Measurements from ENCODE around the gene ARHGAP27. TPM values are rescaled to one million over a fixed set of nuclear protein-coding genes. Genes with fewer than 3 reads are reported as not detected.

ARHGAP27 gene
- total and polyA plus RNA-seq, 2 of the 4 experiments (the other 2 are of a cell fraction), result under 0.01 to 0.89 TPM

GRCh38 chr17:45451131-45451530, 18.5 kb upstream of the ARHGAP27 start:
- Histone ChIP-seq H3K79me1 (ENCODE audit: low read depth in 1 of 2, low read length in 2 of 2) (peaks cover 0 to 4% of the 10 kb centered on the region in 2 experiments; a peak in 1 of 4 replicates), H2BK5ac (ENCODE audit: low read depth, low read length, poor library complexity, severe bottlenecking) (no peak overlapping the region), H4K5ac (ENCODE audit: low read depth, low read length) (no peak overlapping the region), H3K14ac (replicated peaks; ENCODE audit: low read depth, low read length) (no peak overlapping the region), H3K4me3 (ENCODE audit: insufficient read depth, low read depth, low read length) (no peak overlapping the region), H3K23ac (ENCODE audit: low read depth, low read length) (no peak overlapping the region), H2BK15ac (ENCODE audit: low read depth, low read length) (no peak overlapping the region), H3K36me3 (ENCODE audit: control insufficient read depth, insufficient read depth, low read length) (peaks cover 16% of the 10 kb centered on the region; the same call in 1 of the 2 replicates), H4K91ac (ENCODE audit: insufficient read depth, low read depth, low read length) (no peak overlapping the region), H3K9me3 (ENCODE audit: control insufficient read depth, insufficient read depth, low read length) (no peaks in the 10 kb centered on the region), H3K4me1 (ENCODE audit: control insufficient read depth, insufficient read depth, low read length) (no peaks in the 10 kb centered on the region), H3K4me2 (ENCODE audit: low read depth, low read length) (no peak overlapping the region), H3K9ac (ENCODE audit: low read depth, low read length) (no peak overlapping the region), H2AK9ac (replicated peaks; ENCODE audit: low read depth, low read length, poor library complexity) (no peak overlapping the region), H3K56ac (ENCODE audit: extremely low read depth, insufficient read depth, low read length) (no peak overlapping the region), H3K9me1 (ENCODE audit: insufficient read depth, low read length) (peaks cover 5% of the 10 kb centered on the region; the same call in 1 of the 2 replicates), H2BK120ac (ENCODE audit: low read depth, low read length) (no peak overlapping the region), H3K27me3 (ENCODE audit: control insufficient read depth, insufficient read depth, low read length) (no peaks in the 10 kb centered on the region), H3K27ac (ENCODE audit: insufficient read depth, low read length) (no peak overlapping the region), H4K20me1 (ENCODE audit: insufficient read depth, low read length) (no peaks in the 10 kb centered on the region), H3K18ac (ENCODE audit: low read depth, low read length) (no peak overlapping the region), H2AFZ (replicated peaks; ENCODE audit: low read length, poor library complexity) (no peak overlapping the region), H2BK20ac (ENCODE audit: low read depth, low read length) (no peak overlapping the region), H2AK5ac (ENCODE audit: low read depth, low read length) (no peak overlapping the region), H3K4ac (ENCODE audit: low read depth, low read length) (no peak overlapping the region), H4K8ac (ENCODE audit: low read depth in 2 of 2, low read length in 2 of 2) (no peak overlapping the region)
- no peak for DNase-seq
- TF ChIP-seq USF2 (IDR thresholded peaks at IDR 0.05; ENCODE audit: low read depth, low read length) (no peak), MXI1 (IDR thresholded peaks at IDR 0.05; ENCODE audit: borderline replicate concordance, low read depth, low read length) (no peak), RFX5 (IDR thresholded peaks at IDR 0.05; ENCODE audit: low read depth, low read length) (no peak), NFE2L2 (IDR thresholded peaks at IDR 0.05; ENCODE audit: low read depth, low read length) (no peak), FOS (IDR thresholded peaks at IDR 0.05; ENCODE audit: low read depth, low read length) (no peak), CHD1 (IDR thresholded peaks at IDR 0.05; ENCODE audit: low read depth, low read length) (no peak), RAD21 (IDR thresholded peaks at IDR 0.05; ENCODE audit: low read length) (no peak), BHLHE40 (IDR thresholded peaks at IDR 0.05; ENCODE audit: low read depth, low read length) (no peak), ELK1 (IDR thresholded peaks at IDR 0.05; ENCODE audit: borderline replicate concordance, low read depth, low read length) (no peak), RCOR1 (IDR thresholded peaks at IDR 0.05; ENCODE audit: insufficient replicate concordance, low read length) (no peak), CTCF (conservative IDR thresholded peaks at IDR 0.05; ENCODE audit: low read depth, low read length) (no peak), POLR2A (IDR thresholded peaks at IDR 0.05; ENCODE audit: low read depth, low read length) (no peak), MAZ (IDR thresholded peaks at IDR 0.05; ENCODE audit: borderline replicate concordance, low read depth, low read length) (no peak), MAFK (IDR thresholded peaks at IDR 0.05; ENCODE audit: low read depth, low read length) (no peak)
- WGBS, 2 experiments (ENCODE audit: extremely low coverage in 2 of 2, insufficient read length in 1 of 2), result 89% methylated on average over 3 of the region's 8 CpGs; no CpG with 5 or more reads in 1 of the 2 experiments
- intact Hi-C loops (cut with micrococcal nuclease) (no loop called here), in situ Hi-C loops (cut with MboI; ENCODE audit: low sequenced_read_pairs) (no loop called here), dilution Hi-C loops (cut with HindIII; ENCODE audit: low sequenced_read_pairs, unreplicated experiment) (no loop called here)
- no TSS peak for BruUV-seq (replicated peaks)
- ChIA-PET POLR2A (ENCODE audit: unreplicated experiment) (no interaction called here), CTCF (no interaction called here)
- no peak for ATAC-seq (ENCODE audit: low read depth)

Data from IMR-90 (cell line).